A549 (cell line): ENCODE data around the gene HOXB8. TPM values are rescaled to one million over a fixed set of nuclear protein-coding genes. Genes with fewer than 3 reads are reported as not detected.

Source experiments
- ATAC-seq, 2 experiments: fragments of 200-7000 bp in 1 of 2; fragments of >200 bp in 1 of 2; cut with Nextera tagmentation in 1 of 2; cut with Tn5 transposase in 1 of 2; 3 replicates each; pipeline versions ENCODE4 v1.8.0 to v1.9.1; 2018 to 2020; ENCODE audit warnings: mild to moderate bottlenecking in 1 of 2, moderate library complexity in 1 of 2
- CTCF ChIA-PET: fragments of 300-600 bp; sonication (Branson Sonifier 250); formaldehyde crosslinking; extraction: SDS; loops from one replicate; lab custom pipeline; 2021; ENCODE audit warnings: antibody characterized with exemption, inconsistent platforms; lab: Yijun Ruan, JAX
- POLR2A ChIA-PET: fragments of 350-600 bp; formaldehyde crosslinking; extraction: SDS; loops from one replicate; lab custom pipeline; 2021; ENCODE audit warnings: antibody characterized with exemption, inconsistent platforms; lab: Yijun Ruan, JAX
- DNase-seq, 2 experiments: peaks; one replicate each; pipeline versions ENCODE4 v3.0.0 to v3.0.0-alpha.2; 2011 to 2016; ENCODE audit warnings: low read depth in 1 of 2, low spot score in 1 of 2
- FAIRE-seq: peaks from 2 replicates; lab custom pipeline; 2011; peaks lifted over from hg19 to GRCh38; lab: Jason Lieb, UNC
- H3K27ac ChIP-seq, 2 experiments: fragments of >200 bp; sonication (Bioruptor Twin); formaldehyde crosslinking; 3 replicates each; pipeline ENCODE4 v1.5.1; 2016 to 2017
- H3K4me1 ChIP-seq: fragments of >200 bp; sonication (Bioruptor Twin); formaldehyde crosslinking; 3 replicates; pipeline ENCODE4 v1.6.1; 2016
- H3K4me2 ChIP-seq: fragments of >200 bp; sonication (Bioruptor Twin); formaldehyde crosslinking; 3 replicates; pipeline ENCODE4 v1.6.1; 2016
- H3K4me3 ChIP-seq: fragments of >200 bp; sonication (Bioruptor Twin); formaldehyde crosslinking; 3 replicates; pipeline ENCODE4 v1.5.1; 2016
- H3K9me3 ChIP-seq: fragments of >200 bp; sonication (Bioruptor Twin); formaldehyde crosslinking; 3 replicates; pipeline ENCODE4 v1.6.1; 2016
- CBX2 ChIP-seq: fragments of 200-600 bp; sonication (generic); IDR thresholded peaks from 2 replicates; pipeline ENCODE4 v1.6.1; 2016; ENCODE audit warnings: low read depth, mild to moderate bottlenecking, borderline replicate concordance
- CEBPB ChIP-seq, 2 experiments: fragments of >200 bp in 1 of 2; sonication (Bioruptor Twin) in 1 of 2; formaldehyde crosslinking in 1 of 2; IDR thresholded peaks; 2 replicates each; pipeline ENCODE4 v1.6.1; 2012 to 2016
- CHD2 ChIP-seq: fragments of 150-350 bp; IDR thresholded peaks from 2 replicates; pipeline ENCODE4 v1.6.1; 2014; ENCODE audit warnings: low read length; ENCODE audit not compliant: partially characterized antibody
- CHD4 ChIP-seq: fragments of 200-600 bp; sonication (generic); IDR thresholded peaks from 2 replicates; pipeline ENCODE4 v1.6.1; 2016; ENCODE audit warnings: antibody characterized with exemption, mild to moderate bottlenecking, borderline replicate concordance
- EP300 ChIP-seq, 2 experiments: fragments of >200 bp; sonication (Bioruptor Twin); formaldehyde crosslinking; IDR thresholded peaks; 2 replicates in 1 of 2; 3 replicates in 1 of 2; pipeline ENCODE4 v1.6.1; 2016 to 2017
- ESRRA ChIP-seq: fragments of 150-350 bp; IDR thresholded peaks from 2 replicates; pipeline ENCODE4 v1.6.1; 2014; ENCODE audit warnings: mild to moderate bottlenecking, low read length, borderline replicate concordance
- FOSL2 ChIP-seq, 2 experiments: fragments of 450-650 bp in 1 of 2; fragments of >200 bp in 1 of 2; sonication (Bioruptor Twin) in 1 of 2; formaldehyde crosslinking; IDR thresholded peaks; 2 replicates each; pipeline versions ENCODE4 v1.5.0 to v1.6.1; 2016 to 2020; ENCODE audit warnings: mild to moderate bottlenecking in 1 of 2, moderate library complexity in 1 of 2
- HOXB5 ChIP-seq: fragments of 250-450 bp; sonication (Bioruptor Pico); IDR thresholded peaks from 2 replicates; pipeline ENCODE4 v1.5.0; 2020; ENCODE audit warnings: mild to moderate bottlenecking, moderate library complexity
- JUN ChIP-seq, 2 experiments: fragments of >200 bp; sonication (Bioruptor Twin); formaldehyde crosslinking; IDR thresholded peaks; 2 replicates in 1 of 2; 3 replicates in 1 of 2; pipeline ENCODE4 v1.6.1; 2016 to 2017
- JUNB ChIP-seq: fragments of >200 bp; sonication (Bioruptor Twin); formaldehyde crosslinking; IDR thresholded peaks from 2 replicates; pipeline ENCODE4 v1.6.1; 2016
- KDM1A ChIP-seq: fragments of 200-600 bp; sonication (generic); IDR thresholded peaks from 2 replicates; pipeline ENCODE4 v1.6.1; 2016; ENCODE audit warnings: low read depth, mild to moderate bottlenecking
- KDM5A ChIP-seq: fragments of 200-600 bp; sonication (generic); IDR thresholded peaks from 2 replicates; pipeline ENCODE4 v1.6.1; 2016; ENCODE audit warnings: antibody characterized with exemption, mild to moderate bottlenecking
- MAZ ChIP-seq: fragments of 150-350 bp; IDR thresholded peaks from 2 replicates; pipeline ENCODE4 v1.6.1; 2014; ENCODE audit warnings: antibody characterized with exemption, low read depth, low read length, borderline replicate concordance
- NFE2L2 ChIP-seq: fragments of 150-350 bp; conservative IDR thresholded peaks from 2 replicates; pipeline ENCODE4 v1.6.1; 2014; ENCODE audit warnings: low read length
- NPAS2 ChIP-seq: fragments of 250-450 bp; sonication (Bioruptor Pico); IDR thresholded peaks from 2 replicates; pipeline ENCODE4 v1.8.0; 2022; ENCODE audit warnings: mild to moderate bottlenecking, moderate library complexity, borderline replicate concordance
- NR3C1 ChIP-seq: fragments of >200 bp; sonication (Bioruptor Twin); formaldehyde crosslinking; IDR thresholded peaks from 3 replicates; pipeline ENCODE4 v1.6.1; 2017
- POLR2AphosphoS2 ChIP-seq: conservative IDR thresholded peaks from 2 replicates; pipeline ENCODE4 v1.6.1; 2012; ENCODE audit warnings: low read length, improper control_type of control experiment, inconsistent platforms
- RARB ChIP-seq: fragments of 250-450 bp; sonication (Bioruptor Pico); IDR thresholded peaks from 2 replicates; pipeline ENCODE4 v1.8.0; 2021; ENCODE audit warnings: mild to moderate bottlenecking, moderate library complexity
- RNF2 ChIP-seq: fragments of 200-600 bp; sonication (generic); IDR thresholded peaks from 2 replicates; pipeline ENCODE4 v1.6.1; 2016; ENCODE audit warnings: low read depth, mild to moderate bottlenecking, antibody characterized with exemption, moderate library complexity, borderline replicate concordance
- SMC3 ChIP-seq: fragments of >200 bp; sonication (Bioruptor Twin); formaldehyde crosslinking; IDR thresholded peaks from 3 replicates; pipeline ENCODE4 v1.6.1; 2018; ENCODE audit warnings: inconsistent platforms
- SREBF2 ChIP-seq: fragments of 450-650 bp; IDR thresholded peaks from 2 replicates; pipeline ENCODE4 v1.6.1; 2014; ENCODE audit warnings: mild to moderate bottlenecking, moderate library complexity
- ZC3H11A ChIP-seq: fragments of 450-650 bp; IDR thresholded peaks from 2 replicates; pipeline ENCODE4 v1.6.1; 2014; ENCODE audit warnings: antibody characterized with exemption, mild to moderate bottlenecking
- ZNF302 ChIP-seq: fragments of 250-450 bp; sonication (Bioruptor Pico); IDR thresholded peaks from 2 replicates; pipeline ENCODE4 v1.9.0; 2021; ENCODE audit warnings: inconsistent platforms, mild to moderate bottlenecking, moderate library complexity
- WGBS: methylation state at CpG from one replicate; pipeline ENCODE4 v1.1.6; 2017; ENCODE audit errors: missing lambda C conversion rate; 5-methylcytosine and 5-hydroxymethylcytosine counted together
- polyA plus RNA-seq, 4 experiments: library from polyadenylated mRNA; depleted of rRNA in 3 of 4; stranded (reverse); fragments of >200 nt; fragmentation: RNase III in 1 of 4; extraction: RNeasy Plus Mini Kit Qiagen cat#74134 plus additional on column Dnase treatment in 1 of 4; gene quantifications; 2 replicates in 3 of 4; 3 replicates in 1 of 4; pipeline ENCODE4 v1.2.3, GENCODE V29; 2011 to 2017
- TF ChIP-seq, protein P1 (sequence below): fragments of 450-650 bp; IDR thresholded peaks from 2 replicates; pipeline ENCODE4 v1.6.1; 2014; ENCODE audit warnings: antibody characterized with exemption
- TF ChIP-seq, protein P2 (sequence below): IDR thresholded peaks from 2 replicates; pipeline ENCODE4 v1.6.1; 2012; ENCODE audit warnings: low read depth, borderline replicate concordance
- TF ChIP-seq, protein P3 (sequence below): IDR thresholded peaks from 2 replicates; pipeline ENCODE4 v1.6.1; 2012
- TF ChIP-seq, protein P4 (sequence below): fragments of 250-450 bp; sonication (Bioruptor Pico); IDR thresholded peaks from 2 replicates; pipeline ENCODE4 v1.5.0; 2020; ENCODE audit warnings: low read depth, mild to moderate bottlenecking, moderate library complexity

HOXB8 gene
- polyA plus RNA-seq, 2 of the 4 experiments (the other 2 are of a cell fraction), result 5.8 to 11.1 TPM

DNA sequence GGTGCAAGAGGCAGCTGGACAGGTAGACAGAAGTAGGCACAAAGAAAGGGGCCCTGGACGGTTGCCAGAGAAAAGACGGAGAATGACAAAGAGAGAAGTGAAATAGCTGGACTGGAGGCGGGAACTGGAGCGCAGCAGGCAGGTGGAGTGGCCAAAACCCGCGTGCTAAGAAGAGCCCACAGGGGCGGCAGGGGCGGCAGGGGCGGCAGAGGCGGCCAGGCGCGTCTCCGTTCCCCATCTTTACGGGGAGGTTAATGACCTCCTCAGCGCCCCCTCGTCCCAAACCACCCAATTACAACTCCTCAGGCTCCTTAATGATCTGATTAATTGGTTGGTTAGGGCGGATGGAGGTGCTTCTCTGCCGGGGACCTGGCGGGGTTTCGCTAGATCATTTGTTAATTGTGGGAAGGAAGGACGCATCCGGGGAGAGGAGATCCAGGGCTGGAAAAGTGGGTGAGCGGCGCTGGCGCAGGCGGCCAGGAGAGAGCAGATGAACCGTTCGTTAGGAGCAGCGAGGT is 26.5 kb upstream of the HOXB8 start:
- FAIRE-seq (no peak), ATAC-seq (no peak), DNase-seq (no peak)
- ChIA-PET POLR2A (no interaction called here), CTCF (interaction anchor here (0.6 to 6.9 kb wide), 10 partner anchors 9 to 488 kb away, joined by 3 to 118 read pairs (median 6); partner anchors contain the start of gene HOXB9)
- no peaks in the 10 kb centered on the region for H3K9me3 ChIP-seq
- peak overlapping the region in 1 of 2 experiments; percentile 92; a peak in 2 of 6 replicates for H3K27ac ChIP-seq
- peaks cover 67% of the 10 kb centered on the region for H3K4me1 ChIP-seq
- H3K4me3 ChIP-seq, result no peak overlapping the region
- WGBS, result 89% methylated on average over 29 of the region's 29 CpGs
- no peak overlapping the region for H3K4me2 ChIP-seq
- no peak for TF ChIP-seq CHD4

DNA sequence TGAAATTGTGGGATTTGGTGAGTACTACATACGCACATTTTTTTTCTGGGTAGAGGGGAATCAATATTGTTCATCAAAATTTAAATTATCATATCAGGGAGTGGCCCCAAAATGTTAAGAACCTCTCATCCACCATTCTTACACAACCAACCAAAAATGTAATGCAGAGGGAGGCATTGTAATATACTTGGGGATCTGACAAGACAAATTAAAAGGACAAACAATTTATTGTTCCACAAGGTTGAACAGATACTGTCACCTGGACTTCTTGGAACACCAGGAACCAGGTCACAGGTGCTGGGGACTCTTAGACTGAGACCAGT is 25.7 kb upstream of the HOXB8 start:
- DNase-seq, result no peak
- Histone ChIP-seq H3K9me3 (no peaks in the 10 kb centered on the region), H3K4me3 (no peak overlapping the region), H3K4me2 (no peak overlapping the region), H3K4me1 (peaks cover 74% of the 10 kb centered on the region), H3K27ac (no peak overlapping the region)
- TF ChIP-seq ZNF302 (CRISPR knock-in tag) (no peak), NPAS2 (CRISPR knock-in tag) (no peak), KDM1A (no peak), KDM5A (no peak), RNF2 (no peak), CBX2 (no peak), RARB (no peak), EP300 (IDR thresholded peaks at IDR 0.05) (no peak), CEBPB (IDR thresholded peaks at IDR 0.05) (no peak)
- POLR2A ChIA-PET, result no interaction called here
- WGBS, result 94% methylated on average over 1 of the region's 1 CpG
- ATAC-seq, result no peak
- CTCF ChIA-PET, result interaction anchor here (0.7 to 6.9 kb wide), 11 partner anchors 13 to 487 kb away, joined by 3 to 118 read pairs (median 5); partner anchors contain the start of gene HOXB9
- FAIRE-seq, result no peak

DNA sequence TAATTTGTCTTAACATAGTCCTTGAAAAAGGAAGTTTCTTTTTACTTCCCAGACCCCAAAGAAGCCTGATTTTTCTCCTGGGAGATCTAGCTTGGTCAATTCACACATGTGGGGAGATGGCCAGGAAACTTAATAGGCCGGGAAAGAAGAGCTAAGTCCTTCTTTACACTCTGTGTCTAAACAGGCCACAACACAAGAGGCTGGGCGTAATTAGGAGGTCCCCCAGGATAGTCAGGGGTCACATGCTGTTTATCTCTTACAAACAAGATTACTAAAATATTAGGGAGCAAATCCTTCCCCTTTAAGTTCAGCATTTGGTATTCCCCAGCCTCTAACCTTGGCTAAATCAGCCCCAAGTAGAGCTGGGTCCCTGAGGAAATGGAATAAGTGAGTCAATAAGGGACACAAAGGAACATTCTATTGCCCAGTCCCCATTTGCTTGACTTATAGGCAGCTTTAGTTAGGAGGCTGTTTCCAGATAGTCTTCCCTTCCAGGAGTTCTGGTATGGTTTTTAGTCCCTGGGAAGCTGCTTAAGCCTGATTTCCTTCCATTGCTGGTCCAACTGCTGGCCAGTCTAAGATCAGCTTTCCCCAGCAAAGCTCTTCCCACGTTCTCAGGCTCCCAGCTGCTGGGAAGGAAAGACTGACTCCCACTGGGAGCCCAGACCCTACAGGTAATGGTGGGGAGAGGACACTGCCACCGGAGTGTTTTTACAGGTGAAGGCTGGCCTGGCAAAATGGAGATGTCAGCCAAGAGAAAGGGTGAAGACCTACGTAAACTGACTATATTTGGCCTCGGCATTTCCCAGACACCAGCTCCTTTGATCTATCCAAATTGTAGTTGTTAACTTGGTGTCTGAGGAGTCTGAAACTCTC is 25.1 kb upstream of the HOXB8 start:
- peak overlapping the region in 1 of 2 experiments; percentile 2; a peak in 1 of 6 replicates for H3K27ac ChIP-seq
- H3K9me3 ChIP-seq, result no peaks in the 10 kb centered on the region
- FAIRE-seq, result peak; percentile 13
- no peak for DNase-seq
- ChIA-PET POLR2A (interaction anchor here (0.5 to 1.6 kb wide), 4 partner anchors 14 to 420 kb away, joined by 3 to 11 read pairs (median 4); partner anchors contain the start of gene HOXB9), CTCF (interaction anchor here (0.8 to 6.9 kb wide), 12 partner anchors 13 to 487 kb away, joined by 3 to 118 read pairs (median 4); partner anchors contain the start of gene HOXB9)
- H3K4me2 ChIP-seq, result no peak overlapping the region
- H3K4me1 ChIP-seq, result peaks cover 75% of the 10 kb centered on the region
- TF ChIP-seq HOXB5 (CRISPR knock-in tag) (no peak), MAZ (no peak), KDM5A (no peak), CHD2 (no peak), POLR2AphosphoS2 (no peak), SREBF2 (no peak), NFE2L2 (no peak), NR3C1 (no peak)
- TF ChIP-seq, protein P1, sequence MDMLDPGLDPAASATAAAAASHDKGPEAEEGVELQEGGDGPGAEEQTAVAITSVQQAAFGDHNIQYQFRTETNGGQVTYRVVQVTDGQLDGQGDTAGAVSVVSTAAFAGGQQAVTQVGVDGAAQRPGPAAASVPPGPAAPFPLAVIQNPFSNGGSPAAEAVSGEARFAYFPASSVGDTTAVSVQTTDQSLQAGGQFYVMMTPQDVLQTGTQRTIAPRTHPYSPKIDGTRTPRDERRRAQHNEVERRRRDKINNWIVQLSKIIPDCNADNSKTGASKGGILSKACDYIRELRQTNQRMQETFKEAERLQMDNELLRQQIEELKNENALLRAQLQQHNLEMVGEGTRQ, result no peak
- no peak for ATAC-seq
- no peak overlapping the region for H3K4me3 ChIP-seq
- WGBS, result 87% methylated on average over 6 of the region's 6 CpGs

DNA sequence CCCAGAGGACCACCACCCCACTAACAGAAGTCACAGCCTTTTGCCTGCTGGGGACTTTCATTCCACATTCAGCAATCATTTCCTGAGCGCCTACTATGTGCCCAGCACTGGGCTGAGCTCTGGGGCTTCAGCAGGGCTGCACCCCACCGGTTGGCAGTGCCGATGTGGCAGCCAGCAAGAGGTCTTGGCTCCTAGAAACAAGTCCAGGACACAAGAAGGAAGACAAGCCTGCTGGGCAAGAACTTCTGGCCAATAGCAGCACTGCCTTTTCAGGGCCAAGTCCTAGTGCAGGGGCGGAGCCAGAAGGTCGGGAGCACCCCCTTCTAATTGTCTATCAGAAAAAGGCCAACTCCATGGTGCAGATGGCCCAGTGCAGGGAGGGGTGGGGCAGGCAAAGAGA is 24.0 kb upstream of the HOXB8 start:
- TF ChIP-seq, protein P2, sequence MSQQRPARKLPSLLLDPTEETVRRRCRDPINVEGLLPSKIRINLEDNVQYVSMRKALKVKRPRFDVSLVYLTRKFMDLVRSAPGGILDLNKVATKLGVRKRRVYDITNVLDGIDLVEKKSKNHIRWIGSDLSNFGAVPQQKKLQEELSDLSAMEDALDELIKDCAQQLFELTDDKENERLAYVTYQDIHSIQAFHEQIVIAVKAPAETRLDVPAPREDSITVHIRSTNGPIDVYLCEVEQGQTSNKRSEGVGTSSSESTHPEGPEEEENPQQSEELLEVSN, result no peak
- TF ChIP-seq HOXB5 (CRISPR knock-in tag), result no peak
- TF ChIP-seq, protein P3, sequence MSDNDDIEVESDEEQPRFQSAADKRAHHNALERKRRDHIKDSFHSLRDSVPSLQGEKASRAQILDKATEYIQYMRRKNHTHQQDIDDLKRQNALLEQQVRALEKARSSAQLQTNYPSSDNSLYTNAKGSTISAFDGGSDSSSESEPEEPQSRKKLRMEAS, result no peak
- no peak for TF ChIP-seq ESRRA
- TF ChIP-seq KDM5A, result no peak
- no peak for TF ChIP-seq FOSL2 (IDR thresholded peaks at IDR 0.05)
- TF ChIP-seq FOSL2 (CRISPR knock-in tag; IDR thresholded peaks at IDR 0.05), result no peak
- TF ChIP-seq, protein P4, sequence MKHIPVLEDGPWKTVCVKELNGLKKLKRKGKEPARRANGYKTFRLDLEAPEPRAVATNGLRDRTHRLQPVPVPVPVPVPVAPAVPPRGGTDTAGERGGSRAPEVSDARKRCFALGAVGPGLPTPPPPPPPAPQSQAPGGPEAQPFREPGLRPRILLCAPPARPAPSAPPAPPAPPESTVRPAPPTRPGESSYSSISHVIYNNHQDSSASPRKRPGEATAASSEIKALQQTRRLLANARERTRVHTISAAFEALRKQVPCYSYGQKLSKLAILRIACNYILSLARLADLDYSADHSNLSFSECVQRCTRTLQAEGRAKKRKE (CRISPR knock-in tag), result no peak
- no peak for TF ChIP-seq JUNB
- TF ChIP-seq JUN (IDR thresholded peaks at IDR 0.05), result no peak
- TF ChIP-seq SMC3, result no peak
- TF ChIP-seq ZC3H11A, result no peak
- TF ChIP-seq RNF2, result no peak
- FAIRE-seq (no peak), ATAC-seq (no peak), DNase-seq (peak in 1 of 2 experiments; percentile 45)
- Histone ChIP-seq H3K4me2 (no peak overlapping the region), H3K9me3 (no peaks in the 10 kb centered on the region), H3K4me3 (no peak overlapping the region), H3K4me1 (peaks cover 66% of the 10 kb centered on the region), H3K27ac (0 out of 6 replicates have a peak overlapping the region, but pooled peaks of 1 of the 2 experiments have one; percentile 25)
- POLR2A ChIA-PET, result interaction anchor here (1.6 kb wide), 1 partner anchor 13 kb away, joined by 3 read pairs; the partner anchor contains the start of gene HOXB9
- WGBS, result 73% methylated on average over 5 of the region's 5 CpGs
- CTCF ChIA-PET, result interaction anchor here (0.7 to 6.9 kb wide), 6 partner anchors 11 to 486 kb away, joined by 3 to 118 read pairs (median 4); partner anchors contain the start of gene HOXB9
